GM18907 (cell line): ENCODE results near the gene KIAA0825.
"Not testable (repeated sequence)": the region's sequence is repeated elsewhere in the genome, so short reads cannot be mapped to it uniquely, and the experiment has no call there.

Experiments used
- ATAC-seq: cut with Tn5 transposase; IDR thresholded peaks from one replicate; pipeline ENCODE4 v1.9.1; 2021; ENCODE audit warnings: mild to moderate bottlenecking, moderate library complexity; ENCODE audit not compliant: unreplicated experiment

Gene KIAA0825

GRCh38 chr5:94376672-94377345 is 241.6 kb downstream of the KIAA0825 start:
- ATAC-seq = no peak

- no peak for ATAC-seq
Measured at GRCh38 chr5:94375801-94376200, 242.6 kb downstream of the KIAA0825 start.

DNA sequence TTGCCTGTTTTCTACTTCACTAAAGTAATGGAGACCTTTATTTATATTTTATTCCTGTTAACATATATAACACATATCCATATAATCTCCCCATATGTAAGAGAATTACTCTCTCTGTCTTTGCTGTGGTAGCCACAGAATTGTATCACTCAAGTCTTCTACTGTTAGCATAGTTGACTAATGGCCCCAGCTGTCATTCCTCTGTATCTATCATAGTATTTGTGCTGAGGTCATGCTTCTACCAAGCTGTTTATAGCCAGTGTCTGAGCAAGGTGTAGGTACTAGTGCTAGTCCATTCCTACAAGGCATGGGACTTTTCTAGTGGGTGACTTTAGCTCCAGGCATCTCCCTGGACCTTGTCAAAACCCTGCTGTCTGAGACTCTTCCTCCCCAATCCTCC is 244.1 kb downstream of the KIAA0825 start:
- ATAC-seq = no peak

DNA sequence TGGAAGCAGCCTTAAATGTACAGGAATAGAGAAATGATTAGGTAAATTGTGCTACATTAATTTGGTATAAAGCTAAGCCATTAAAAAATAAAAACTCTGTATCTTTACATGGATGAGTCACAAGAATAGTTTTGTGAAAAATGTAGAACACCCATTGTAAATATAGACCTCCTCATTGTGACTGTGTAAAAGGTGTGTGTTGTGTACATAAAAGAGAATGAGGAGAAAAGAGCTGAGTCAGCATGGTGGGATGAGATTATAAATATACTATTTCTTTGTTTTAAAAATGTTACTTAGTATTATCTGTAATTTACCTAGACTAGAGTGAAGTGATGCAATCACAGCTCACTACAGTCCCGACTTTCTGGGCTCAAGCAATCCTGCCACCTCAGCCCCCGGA is 250.5 kb downstream of the KIAA0825 start:
- no peak for ATAC-seq

- no peak for ATAC-seq
Measured at GRCh38 chr5:94366811-94367210, 251.6 kb downstream of the KIAA0825 start.

DNA sequence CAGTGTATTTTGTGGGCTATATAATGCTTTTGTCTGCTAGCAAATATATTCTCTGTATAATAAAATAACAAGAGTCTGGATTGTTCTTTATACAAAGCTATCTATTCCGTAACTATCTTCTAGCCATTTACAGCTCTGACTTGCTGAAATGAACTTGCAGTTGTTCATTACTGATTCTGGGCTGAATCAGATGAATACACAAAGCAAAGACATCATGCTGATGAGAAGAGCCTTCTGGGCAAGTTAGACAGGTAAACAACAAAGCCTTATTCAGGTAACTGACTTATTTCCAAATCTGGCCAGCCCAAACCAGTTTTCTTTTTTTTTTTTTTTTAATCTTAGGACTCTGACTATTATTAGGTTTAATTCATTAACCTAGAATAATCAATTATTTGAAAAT is 255.5 kb downstream of the KIAA0825 start:
- ATAC-seq = no peak

DNA sequence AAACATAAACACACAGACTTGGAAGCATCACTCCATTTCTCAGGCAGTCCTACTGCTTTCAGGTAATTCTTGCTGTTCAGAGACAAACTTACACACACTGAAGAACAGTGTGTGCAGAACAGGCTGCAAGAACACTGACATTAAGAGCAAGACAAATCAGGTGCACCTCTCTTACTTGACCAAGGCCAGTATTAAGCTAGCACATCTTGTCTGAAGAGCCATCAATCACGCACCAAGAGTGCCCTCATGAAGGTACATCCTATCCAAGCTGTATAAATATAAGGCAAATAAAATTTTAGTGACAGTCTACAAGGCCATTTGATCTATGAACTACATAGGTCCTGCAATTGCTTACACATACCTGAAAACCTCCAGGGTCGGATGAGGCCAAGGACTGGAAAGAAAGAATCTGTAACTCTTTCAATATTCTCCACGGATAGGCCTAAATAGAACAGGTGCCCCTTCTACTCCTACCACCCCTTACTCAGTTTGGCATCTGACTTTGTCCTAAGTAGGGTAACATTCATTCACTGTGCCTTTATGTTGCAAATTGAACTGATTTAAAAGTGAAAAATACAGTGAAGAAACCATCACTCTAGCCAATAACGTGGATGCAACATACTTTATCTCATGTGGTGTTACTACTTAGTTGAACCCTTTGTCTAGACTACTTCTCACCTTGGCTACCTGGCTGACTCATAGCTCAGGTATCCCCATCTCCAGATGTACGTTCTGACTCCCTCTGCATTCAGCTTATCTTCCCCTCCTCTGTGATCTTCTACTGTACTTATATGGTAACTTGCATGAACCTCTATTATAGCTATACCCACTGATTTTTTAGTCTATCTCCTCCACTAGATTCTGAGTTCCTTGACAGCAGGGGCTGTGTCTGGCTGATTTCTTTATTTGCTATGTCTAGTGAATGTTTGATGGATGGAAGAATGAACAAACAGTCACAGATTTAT is 256.3 kb downstream of the KIAA0825 start:
- ATAC-seq = no peak

DNA sequence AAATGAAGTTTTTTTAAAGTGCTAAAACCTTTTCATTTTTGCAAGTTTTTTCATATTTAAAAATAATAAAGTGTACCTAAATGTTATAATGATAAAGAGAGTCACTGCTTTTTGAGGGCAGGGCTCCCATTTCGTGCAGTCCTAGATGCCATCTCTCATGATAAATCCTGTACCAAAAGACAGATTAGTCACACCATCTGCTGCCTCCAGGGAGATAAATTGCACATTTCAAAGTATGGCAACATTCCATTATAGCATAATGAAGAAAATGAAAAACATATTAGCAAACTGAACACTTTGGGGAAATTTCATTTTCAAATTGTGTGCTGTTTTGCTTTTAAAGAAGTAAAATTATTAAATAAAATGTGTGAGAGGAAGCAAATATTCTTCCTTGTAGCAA is 257.2 kb downstream of the KIAA0825 start:
- ATAC-seq = no peak

DNA sequence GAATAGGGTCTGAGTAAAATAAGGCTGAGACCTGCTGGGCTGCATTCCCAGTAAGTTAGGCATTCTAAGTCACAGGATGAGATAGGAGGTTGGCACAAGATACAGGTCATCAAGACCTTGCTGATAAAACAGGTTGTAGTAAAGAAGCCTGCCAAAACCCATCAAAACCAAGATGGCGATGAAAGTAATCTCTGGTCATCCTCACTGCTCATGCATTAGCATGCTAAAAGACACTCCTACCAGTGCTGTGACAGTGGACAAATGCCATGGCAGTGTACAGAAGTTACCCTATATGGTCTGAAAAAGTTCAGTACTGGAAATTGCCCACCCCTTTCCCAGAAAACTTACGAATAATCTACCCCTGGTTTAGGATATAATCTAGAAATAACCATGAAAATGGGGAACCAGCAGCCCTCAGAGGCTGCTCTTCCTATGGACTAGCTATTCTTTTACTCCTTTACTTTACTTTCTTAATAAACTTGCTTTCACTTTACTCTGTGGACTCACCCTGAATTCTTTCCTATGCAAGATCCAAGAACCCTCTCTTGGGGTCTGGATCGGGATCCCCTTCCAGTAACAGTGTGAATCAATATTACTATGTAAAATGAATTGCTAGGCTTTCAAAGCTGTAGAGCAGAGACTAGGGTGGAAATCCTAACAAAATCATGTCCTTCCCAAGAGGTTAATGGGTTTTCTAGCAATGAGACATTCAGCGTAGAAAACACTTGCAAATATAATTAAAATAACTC is 257.8 kb downstream of the KIAA0825 start:
- no peak for ATAC-seq

- ATAC-seq = no peak
Measured at GRCh38 chr5:94359880-94360279, 258.5 kb downstream of the KIAA0825 start.

DNA sequence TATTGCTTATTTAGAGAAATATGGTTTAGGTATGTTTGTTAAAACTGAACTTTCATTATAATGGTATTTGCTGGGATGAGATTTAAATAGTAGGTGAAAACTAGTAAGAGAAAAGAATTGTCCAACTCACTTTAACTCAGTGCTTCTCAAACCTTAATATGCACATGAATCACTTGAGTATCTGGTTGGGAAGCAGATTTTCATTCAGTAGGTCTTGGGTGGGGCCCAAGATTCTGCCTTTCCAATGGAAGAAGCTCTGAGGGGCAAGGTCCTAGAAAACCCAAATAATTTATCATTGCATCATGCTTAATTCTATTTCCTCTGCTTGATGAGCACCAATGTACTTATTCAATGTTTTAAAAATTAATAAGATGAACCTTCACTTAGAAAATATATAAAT is 262.6 kb downstream of the KIAA0825 start:
- ATAC-seq = no peak

GRCh38 chr5:94354837-94355485 is 263.4 kb downstream of the KIAA0825 start:
- ATAC-seq = not testable (repeated sequence)

GRCh38 chr5:94353605-94354004 is 264.8 kb downstream of the KIAA0825 start:
- no peak for ATAC-seq

DNA sequence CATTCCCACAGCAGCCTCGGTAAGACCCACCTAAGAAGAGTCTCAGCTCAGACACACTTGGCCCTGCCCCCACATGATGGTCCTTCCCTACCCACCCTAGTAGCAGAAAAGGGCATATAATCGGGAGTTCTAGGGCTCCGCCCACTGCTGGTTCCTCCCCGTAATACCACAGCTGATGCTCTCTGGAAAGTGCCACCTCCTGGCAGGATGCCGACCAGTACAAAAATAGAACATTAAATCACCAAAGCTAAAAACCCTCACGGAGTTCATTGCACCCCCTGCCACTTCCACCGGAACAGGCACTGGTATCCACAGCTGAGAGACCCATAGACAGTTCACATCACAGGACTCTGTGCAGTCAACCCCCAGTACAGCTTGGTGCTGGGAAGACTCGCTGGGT is 271.3 kb downstream of the KIAA0825 start:
- ATAC-seq = no peak

GRCh38 chr5:94345257-94345656 is 273.1 kb downstream of the KIAA0825 start:
- ATAC-seq = no peak

DNA sequence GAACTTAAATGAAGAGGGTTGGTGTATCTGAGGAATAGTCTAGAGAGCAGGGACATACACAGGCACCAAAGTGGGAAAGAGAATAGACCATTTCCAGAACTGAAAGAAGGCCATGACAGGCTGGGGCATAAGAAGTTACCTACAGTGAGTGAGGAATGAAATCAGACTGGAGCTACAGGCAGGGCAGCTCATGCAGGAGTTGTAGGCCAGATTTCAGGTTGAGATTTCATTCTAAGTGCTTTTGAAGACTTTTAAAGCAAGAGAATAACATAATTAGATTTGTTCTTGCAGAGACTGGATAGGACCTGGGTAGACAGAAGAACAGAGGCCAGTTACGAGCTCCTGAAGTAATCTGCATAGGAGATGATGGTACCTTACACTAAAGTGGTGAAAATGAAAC is 280.8 kb downstream of the KIAA0825 start:
- no peak for ATAC-seq

DNA sequence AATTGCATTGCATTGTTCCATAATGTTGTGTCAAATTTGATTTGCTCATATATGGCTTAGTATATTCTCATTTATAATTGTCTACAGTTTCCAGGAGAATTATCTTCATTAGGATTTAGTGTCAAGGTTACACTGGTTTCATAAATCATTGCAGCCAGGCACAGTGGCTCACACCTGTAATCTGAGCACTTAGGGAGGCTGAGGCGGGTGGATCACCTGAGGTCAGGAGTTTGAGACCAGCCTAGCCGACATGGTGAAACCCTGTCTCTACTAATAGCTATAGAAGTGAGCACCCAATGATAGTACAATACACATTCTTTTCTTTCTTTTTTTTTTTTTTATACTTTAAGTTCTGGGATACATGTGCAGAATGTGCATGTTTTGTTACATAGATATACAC is 282.5 kb downstream of the KIAA0825 start:
- no peak for ATAC-seq

- no peak for ATAC-seq
Measured at GRCh38 chr5:94329115-94329514, 289.3 kb downstream of the KIAA0825 start.

GRCh38 chr5:94326586-94326985 is 291.8 kb downstream of the KIAA0825 start:
- no peak for ATAC-seq

GRCh38 chr5:94316916-94317838 is 301.2 kb downstream of the KIAA0825 start:
- no peak for ATAC-seq
